SU-DHL-6 (cell line): ENCODE results near the gene SKP1.

ENCODE experiments used
- H2AFZ ChIP-seq: fragments of 200-600 bp; sonication (generic); 2 replicates; pipeline ENCODE4 v1.6.1; 2014; ENCODE audit warnings: low read depth, mild to moderate bottlenecking, moderate library complexity, mixed read lengths, antibody characterized with exemption, low read length; ENCODE audit not compliant: severe bottlenecking
- H3F3A ChIP-seq: fragments of 200-600 bp; shearing (Covaris generic); 2 replicates; pipeline ENCODE4 v1.6.0; 2016; ENCODE audit warnings: antibody characterized with exemption, mild to moderate bottlenecking; ENCODE audit not compliant: insufficient read depth
- H3K27ac ChIP-seq: fragments of 200-600 bp; sonication (generic); 2 replicates; pipeline ENCODE4 v1.5.1; 2016; ENCODE audit warnings: low read depth, mild to moderate bottlenecking, low read length, moderate library complexity, mixed read lengths
- H3K27me3 ChIP-seq: fragments of 200-600 bp; sonication (generic), shearing (Covaris generic); 2 replicates; pipeline ENCODE4 v1.6.0; 2014; ENCODE audit warnings: mild to moderate bottlenecking, low read length
- H3K36me3 ChIP-seq: fragments of 200-600 bp; sonication (generic); 2 replicates; pipeline ENCODE4 v1.6.1; 2014; ENCODE audit warnings: mild to moderate bottlenecking, low read length, mixed read lengths
- H3K4me2 ChIP-seq: fragments of 300-600, 200-600 bp; shearing (Covaris generic), sonication (generic); 2 replicates; pipeline ENCODE4 v1.6.0; 2014; ENCODE audit warnings: low read length, low read depth, mild to moderate bottlenecking; ENCODE audit not compliant: poor library complexity, severe bottlenecking
- H3K4me3 ChIP-seq: fragments of 200-600 bp; sonication (generic); 2 replicates; pipeline ENCODE4 v1.5.1; 2014; ENCODE audit warnings: antibody characterized with exemption, low read length, mild to moderate bottlenecking, mixed read lengths; ENCODE audit not compliant: insufficient read depth, poor library complexity, severe bottlenecking
- H3K79me2 ChIP-seq: fragments of 200-600 bp; sonication (generic); 2 replicates; pipeline ENCODE4 v1.6.1; 2014; ENCODE audit warnings: mild to moderate bottlenecking, low read length, moderate library complexity; ENCODE audit not compliant: insufficient read depth
- H3K9ac ChIP-seq: fragments of 200-600 bp; sonication (generic); 2 replicates; pipeline ENCODE4 v1.7.0; 2014; ENCODE audit warnings: mild to moderate bottlenecking, low read length
- H3K9me2 ChIP-seq: fragments of 200-600 bp; sonication (generic); replicated peaks from 2 replicates; pipeline ENCODE4 v1.6.1; 2014; ENCODE audit warnings: low read length; ENCODE audit not compliant: insufficient read depth
- H3K9me3 ChIP-seq: fragments of 200-600 bp; sonication (generic); 2 replicates; pipeline ENCODE4 v1.6.1; 2014; ENCODE audit warnings: low read length, mixed read lengths; ENCODE audit not compliant: insufficient read depth
- H4K20me1 ChIP-seq: fragments of 200-600 bp; sonication (generic); 2 replicates; pipeline ENCODE4 v1.6.1; 2014; ENCODE audit warnings: low read depth, mild to moderate bottlenecking, antibody characterized with exemption, low read length, moderate library complexity, mixed read lengths
- CTCF ChIP-seq: fragments of 200-600 bp; sonication (generic); IDR thresholded peaks from one replicate; pipeline ENCODE4 v1.5.1; 2017; ENCODE audit warnings: antibody characterized with exemption, mild to moderate bottlenecking, low read length, moderate library complexity; ENCODE audit not compliant: insufficient read depth, poor library complexity, severe bottlenecking
- EZH2phosphoT487 ChIP-seq: fragments of 200-600 bp; sonication (generic), shearing (Covaris generic); conservative IDR thresholded peaks from 2 replicates; pipeline ENCODE4 v1.6.1; 2018; ENCODE audit warnings: mild to moderate bottlenecking, antibody characterized with exemption, low read length, moderate library complexity, mixed read lengths

The SKP1 gene

GRCh38 chr5:134133995-134134541, 42.7 kb downstream of the SKP1 start:
- no peaks in the 10 kb centered on the region for H3F3A ChIP-seq
- H3K27me3 ChIP-seq, result no peaks in the 10 kb centered on the region
- H3K36me3 ChIP-seq, result no peaks in the 10 kb centered on the region
- H4K20me1 ChIP-seq, result no peaks in the 10 kb centered on the region
- no peaks in the 10 kb centered on the region for H3K9me3 ChIP-seq
- H3K4me3 ChIP-seq, result no peak overlapping the region
- H3K4me2 ChIP-seq, result no peak overlapping the region
- no peak overlapping the region for H2AFZ ChIP-seq
- no peak overlapping the region for H3K27ac ChIP-seq
- H3K9ac ChIP-seq, result no peak overlapping the region
- no peaks in the 10 kb centered on the region for H3K79me2 ChIP-seq
- no peaks in the 10 kb centered on the region for H3K9me2 ChIP-seq
- no peak for TF ChIP-seq EZH2phosphoT487
- no peak for TF ChIP-seq CTCF

GRCh38 chr5:134133188-134133994, 43.4 kb downstream of the SKP1 start:
- Histone ChIP-seq H3K9me2 (no peaks in the 10 kb centered on the region), H3K4me3 (no peak overlapping the region), H3K4me2 (no peak overlapping the region), H3K27ac (no peak overlapping the region), H3K9ac (no peak overlapping the region), H4K20me1 (no peaks in the 10 kb centered on the region), H3K36me3 (no peaks in the 10 kb centered on the region), H3K79me2 (no peaks in the 10 kb centered on the region), H2AFZ (no peak overlapping the region), H3F3A (no peaks in the 10 kb centered on the region), H3K27me3 (no peaks in the 10 kb centered on the region), H3K9me3 (no peaks in the 10 kb centered on the region)
- TF ChIP-seq CTCF, result no peak
- no peak for TF ChIP-seq EZH2phosphoT487

DNA sequence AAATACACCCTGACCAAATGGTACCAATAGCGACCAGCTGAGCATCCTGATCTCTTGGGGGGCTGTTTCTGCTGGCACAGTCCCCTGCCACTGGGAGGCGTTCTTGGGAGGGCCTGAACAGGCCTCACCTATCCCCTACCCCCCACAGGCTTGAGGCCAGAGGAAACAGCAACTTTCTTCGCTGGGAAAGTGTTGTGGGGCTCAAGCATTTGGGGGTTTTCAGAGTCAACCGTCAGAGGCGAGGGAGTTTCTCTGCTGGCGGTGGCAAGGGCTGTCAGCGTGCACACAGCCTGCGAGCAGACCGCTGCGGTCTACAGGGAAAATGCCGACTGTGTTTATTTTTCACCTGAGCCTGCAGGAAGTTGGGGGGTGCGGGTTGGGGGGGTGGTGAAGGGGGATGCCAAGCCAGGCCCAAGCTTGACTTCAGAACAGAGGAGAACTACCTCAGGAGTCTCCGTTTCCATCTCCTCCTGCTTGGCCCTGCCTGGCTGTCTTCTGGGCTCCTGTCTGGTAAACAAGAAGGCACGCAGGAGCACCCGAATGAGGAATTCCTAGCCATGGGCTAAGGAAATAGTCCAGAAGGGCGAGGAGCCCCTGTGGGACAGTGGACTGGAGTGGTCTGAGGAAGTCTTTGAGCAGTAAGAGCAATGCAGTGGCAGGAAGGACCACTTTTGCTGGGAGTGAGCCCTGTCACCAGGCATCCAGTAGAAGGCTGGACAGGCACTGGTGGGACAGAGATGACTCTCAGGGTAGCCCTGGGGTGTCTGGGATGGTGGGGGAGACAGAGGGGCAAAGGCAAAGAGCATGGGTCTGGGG, 44.2 kb downstream of the SKP1 start:
- Histone ChIP-seq H3K4me3 (no peak overlapping the region), H3K27ac (no peak overlapping the region), H2AFZ (no peak overlapping the region), H3K27me3 (no peaks in the 10 kb centered on the region), H3K4me2 (no peak overlapping the region), H4K20me1 (no peaks in the 10 kb centered on the region), H3K9me2 (no peaks in the 10 kb centered on the region), H3K9ac (no peak overlapping the region), H3K79me2 (no peaks in the 10 kb centered on the region), H3F3A (no peaks in the 10 kb centered on the region), H3K36me3 (no peaks in the 10 kb centered on the region), H3K9me3 (no peaks in the 10 kb centered on the region)
- no peak for TF ChIP-seq CTCF
- TF ChIP-seq EZH2phosphoT487, result no peak
